ENCODE data around the gene NELFE. TPM values are rescaled to one million over a fixed set of nuclear protein-coding genes. Genes with fewer than 3 reads are reported as not detected.

NELFE gene
- total RNA-seq, 1 donor from 2014 or later = 47.7 TPM

GRCh38 chr6:31940256-31940664 lies 18.5 kb downstream of the NELFE start:
- peaks cover under 1% of the 10 kb centered on the region for H3K4me1 ChIP-seq (ENCODE audit: insufficient read depth, low read length)
- H3K36me3 Mint-ChIP-seq (ENCODE audit: low read depth, unreplicated experiment) = no peaks in the 10 kb centered on the region
- TF ChIP-seq EZH2 (IDR thresholded peaks at IDR 0.05; ENCODE audit: insufficient read depth, low read length) = no peak
- no peak for TF ChIP-seq CTCF (IDR thresholded peaks at IDR 0.05; ENCODE audit: insufficient read depth, low read depth, low read length)
- no peaks in the 10 kb centered on the region for H3K9me3 Mint-ChIP-seq (ENCODE audit: unreplicated experiment)
- no peaks in the 10 kb centered on the region for H3K36me3 ChIP-seq (ENCODE audit: insufficient read depth, low read length)
- no peak overlapping the region for H3K4me3 ChIP-seq (ENCODE audit: insufficient read depth, low read depth, low read length)
- no peak overlapping the region for H3K27ac ChIP-seq (ENCODE audit: low read depth, low read length)
- H3K4me1 Mint-ChIP-seq (ENCODE audit: low read depth, unreplicated experiment) = peaks cover 8% of the 10 kb centered on the region
- peaks cover 34% of the 10 kb centered on the region for H3K27me3 Mint-ChIP-seq (ENCODE audit: low read depth, unreplicated experiment)
- no peaks in the 10 kb centered on the region for H4K20me1 ChIP-seq (ENCODE audit: insufficient read depth, low read length)
- H3K9ac ChIP-seq (ENCODE audit: low read length) = no peak overlapping the region
- H3K27me3 ChIP-seq (ENCODE audit: insufficient read depth, low read length) = peaks cover 14% of the 10 kb centered on the region
- H2AFZ ChIP-seq (ENCODE audit: low read depth, low read length) = no peak overlapping the region
- H3K4me2 ChIP-seq (ENCODE audit: low read length) = no peak overlapping the region
- H3K9me3 ChIP-seq (ENCODE audit: insufficient read depth, low read depth, low read length) = no peaks in the 10 kb centered on the region
- H3K4me3 Mint-ChIP-seq (ENCODE audit: unreplicated experiment) = no peak overlapping the region
- FAIRE-seq = no peak
- DNase-seq (ENCODE audit: low read depth) = peak; percentile 7
- no peaks in the 10 kb centered on the region for H3K79me2 ChIP-seq (ENCODE audit: insufficient read depth, low read length)
- H3K27ac Mint-ChIP-seq (ENCODE audit: unreplicated experiment) = peak overlapping the region; percentile 84

DNA sequence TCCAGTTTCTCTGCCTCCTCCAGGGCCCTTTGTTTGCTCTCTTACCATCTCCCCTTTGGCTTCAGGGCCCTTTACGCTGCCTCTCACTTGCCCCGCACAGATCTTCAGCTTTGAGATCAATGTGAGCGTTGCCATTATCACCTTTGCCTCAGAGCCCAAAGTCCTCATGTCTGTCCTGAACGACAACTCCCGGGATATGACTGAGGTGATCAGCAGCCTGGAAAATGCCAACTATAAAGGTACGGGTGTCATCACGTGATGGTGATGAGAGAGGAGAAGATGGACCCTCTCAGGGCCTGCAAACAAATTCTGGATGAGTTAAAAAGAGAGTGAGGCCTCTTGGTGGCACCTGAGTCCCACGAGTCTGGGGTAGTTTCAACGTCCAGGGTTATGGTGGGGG lies 22.9 kb downstream of the NELFE start:
- H3K27me3 ChIP-seq (ENCODE audit: insufficient read depth, low read length) = peaks cover 5% of the 10 kb centered on the region
- no peaks in the 10 kb centered on the region for H3K4me1 ChIP-seq (ENCODE audit: insufficient read depth, low read length)
- no peak for TF ChIP-seq CTCF (IDR thresholded peaks at IDR 0.05; ENCODE audit: insufficient read depth, low read depth, low read length)
- no peak for TF ChIP-seq EZH2 (IDR thresholded peaks at IDR 0.05; ENCODE audit: insufficient read depth, low read length)
- H3K4me3 ChIP-seq (ENCODE audit: insufficient read depth, low read depth, low read length) = no peak overlapping the region
- H3K9ac ChIP-seq (ENCODE audit: low read length) = no peak overlapping the region
- peaks cover 5% of the 10 kb centered on the region for H3K4me1 Mint-ChIP-seq (ENCODE audit: low read depth, unreplicated experiment)
- peaks cover 5% of the 10 kb centered on the region for H3K9me3 Mint-ChIP-seq (ENCODE audit: unreplicated experiment)
- peaks cover 7% of the 10 kb centered on the region for H3K36me3 Mint-ChIP-seq (ENCODE audit: low read depth, unreplicated experiment)
- FAIRE-seq = no peak
- H3K79me2 ChIP-seq (ENCODE audit: insufficient read depth, low read length) = no peaks in the 10 kb centered on the region
- H4K20me1 ChIP-seq (ENCODE audit: insufficient read depth, low read length) = no peaks in the 10 kb centered on the region
- no peak overlapping the region for H3K4me2 ChIP-seq (ENCODE audit: low read length)
- H3K4me3 Mint-ChIP-seq (ENCODE audit: unreplicated experiment) = no peak overlapping the region
- peaks cover 28% of the 10 kb centered on the region for H3K27me3 Mint-ChIP-seq (ENCODE audit: low read depth, unreplicated experiment)
- H3K36me3 ChIP-seq (ENCODE audit: insufficient read depth, low read length) = no peaks in the 10 kb centered on the region
- H3K27ac ChIP-seq (ENCODE audit: low read depth, low read length) = no peak overlapping the region
- DNase-seq (ENCODE audit: low read depth) = no peak
- no peak overlapping the region for H3K27ac Mint-ChIP-seq (ENCODE audit: unreplicated experiment)
- no peak overlapping the region for H2AFZ ChIP-seq (ENCODE audit: low read depth, low read length)
- H3K9me3 ChIP-seq (ENCODE audit: insufficient read depth, low read depth, low read length) = no peaks in the 10 kb centered on the region

DNA sequence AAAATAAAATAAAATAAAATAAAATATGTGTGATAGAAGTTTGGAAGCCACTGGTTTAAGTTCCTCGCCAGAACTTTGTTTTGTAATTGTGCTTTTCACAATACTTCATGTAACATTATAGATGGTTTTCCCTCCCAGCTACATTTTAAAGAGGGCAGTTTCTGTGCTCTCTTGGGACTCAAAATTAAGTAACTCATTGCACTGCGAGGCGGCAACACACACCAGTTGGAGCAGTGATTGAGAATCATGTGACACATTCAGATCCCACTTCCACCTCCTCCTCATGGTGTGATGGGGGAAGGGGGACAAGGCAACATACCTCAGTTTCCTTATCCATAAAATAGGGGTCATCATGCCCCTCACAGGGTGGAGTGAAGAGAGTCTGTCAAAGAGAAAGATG lies 23.8 kb downstream of the NELFE start:
- Histone ChIP-seq H3K4me2 (ENCODE audit: low read length) (no peak overlapping the region), H3K9me3 (ENCODE audit: insufficient read depth, low read depth, low read length) (no peaks in the 10 kb centered on the region), H3K4me1 (ENCODE audit: insufficient read depth, low read length) (no peaks in the 10 kb centered on the region), H3K4me3 (ENCODE audit: insufficient read depth, low read depth, low read length) (no peak overlapping the region), H3K36me3 (ENCODE audit: insufficient read depth, low read length) (no peaks in the 10 kb centered on the region), H3K27ac (ENCODE audit: low read depth, low read length) (no peak overlapping the region), H3K79me2 (ENCODE audit: insufficient read depth, low read length) (no peaks in the 10 kb centered on the region), H4K20me1 (ENCODE audit: insufficient read depth, low read length) (no peaks in the 10 kb centered on the region), H3K9ac (ENCODE audit: low read length) (no peak overlapping the region), H2AFZ (ENCODE audit: low read depth, low read length) (no peak overlapping the region), H3K27me3 (ENCODE audit: insufficient read depth, low read length) (peaks cover 5% of the 10 kb centered on the region)
- Mint-ChIP-seq H3K4me3 (ENCODE audit: unreplicated experiment) (no peak overlapping the region), H3K9me3 (ENCODE audit: unreplicated experiment) (peaks cover 6% of the 10 kb centered on the region), H3K27me3 (ENCODE audit: low read depth, unreplicated experiment) (peaks cover 29% of the 10 kb centered on the region), H3K36me3 (ENCODE audit: low read depth, unreplicated experiment) (peaks cover 7% of the 10 kb centered on the region), H3K27ac (ENCODE audit: unreplicated experiment) (no peak overlapping the region), H3K4me1 (ENCODE audit: low read depth, unreplicated experiment) (no peaks in the 10 kb centered on the region)
- TF ChIP-seq CTCF (IDR thresholded peaks at IDR 0.05; ENCODE audit: insufficient read depth, low read depth, low read length) = no peak
- no peak for DNase-seq (ENCODE audit: low read depth)
- no peak for FAIRE-seq

All from astrocyte (in vitro differentiated cells and primary cell).